Muscle layer of colon (tissue), 2 donors: ENCODE measurements around the gene DXO.
"Not testable (repeated sequence)": the region's sequence is repeated elsewhere in the genome, so short reads cannot be mapped to it uniquely, and the experiment has no call there.

Experiments
- H3K27ac ChIP-seq: one replicate; pipeline ENCODE4 v1.7.0; 2013; ENCODE audit warnings: low read depth, mild to moderate bottlenecking, low read length, moderate library complexity
- H3K27me3 ChIP-seq, 2 donors: one replicate each; pipeline ENCODE4 v1.7.0; 2013; ENCODE audit warnings: low read length in 2 of 2, mild to moderate bottlenecking in 2 of 2; ENCODE audit not compliant: insufficient read depth in 2 of 2, control insufficient read depth in 1 of 2
- H3K36me3 ChIP-seq: one replicate; pipeline ENCODE4 v1.7.0; 2013; ENCODE audit warnings: mild to moderate bottlenecking, low read length; ENCODE audit not compliant: insufficient read depth
- H3K4me1 ChIP-seq: one replicate; pipeline ENCODE4 v1.7.0; 2013; ENCODE audit warnings: mild to moderate bottlenecking, low read length; ENCODE audit not compliant: insufficient read depth
- H3K4me3 ChIP-seq, 2 donors: one replicate each; pipeline ENCODE4 v1.7.0; 2013; ENCODE audit warnings: low read length in 2 of 2, low read depth in 1 of 2, mild to moderate bottlenecking in 1 of 2, moderate library complexity in 1 of 2
- H3K9ac ChIP-seq: one replicate; pipeline ENCODE4 v1.7.0; 2013; ENCODE audit warnings: low read length
- H3K9me3 ChIP-seq: one replicate; pipeline ENCODE4 v1.7.0; 2013; ENCODE audit warnings: mild to moderate bottlenecking, low read length
- donor health status: abdominal sarcoma.
- donor health status: Adenocarcinoma of cecum.

DXO gene

DNA sequence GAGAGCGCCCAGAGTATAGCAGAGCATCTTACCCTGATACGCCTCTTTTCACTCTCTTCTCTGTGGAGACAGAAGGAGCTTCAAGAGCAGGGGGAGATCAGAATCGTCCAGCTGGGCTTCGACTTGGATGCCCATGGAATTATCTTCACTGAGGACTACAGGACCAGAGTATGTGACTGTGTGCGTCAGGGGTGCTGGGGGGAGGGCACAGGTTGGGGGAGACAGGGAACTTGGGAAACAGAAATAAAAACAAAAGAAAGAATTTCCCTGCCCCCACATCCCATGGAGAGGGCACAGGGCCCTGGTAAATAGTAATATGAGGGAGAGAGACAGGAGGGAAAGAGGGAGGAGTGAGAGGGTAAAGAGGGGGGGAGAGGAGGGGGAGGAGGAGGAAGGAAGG lies 6.9 kb upstream of the DXO start:
- no peaks in the 10 kb centered on the region for H3K27me3 ChIP-seq
- no peaks in the 10 kb centered on the region for H3K9me3 ChIP-seq
- H3K27ac ChIP-seq = no peak overlapping the region
- H3K9ac ChIP-seq = no peak overlapping the region
- peaks cover under 1% of the 10 kb centered on the region for H3K4me1 ChIP-seq
- H3K4me3 ChIP-seq = no peak overlapping the region
- peaks cover 10% of the 10 kb centered on the region for H3K36me3 ChIP-seq

DNA sequence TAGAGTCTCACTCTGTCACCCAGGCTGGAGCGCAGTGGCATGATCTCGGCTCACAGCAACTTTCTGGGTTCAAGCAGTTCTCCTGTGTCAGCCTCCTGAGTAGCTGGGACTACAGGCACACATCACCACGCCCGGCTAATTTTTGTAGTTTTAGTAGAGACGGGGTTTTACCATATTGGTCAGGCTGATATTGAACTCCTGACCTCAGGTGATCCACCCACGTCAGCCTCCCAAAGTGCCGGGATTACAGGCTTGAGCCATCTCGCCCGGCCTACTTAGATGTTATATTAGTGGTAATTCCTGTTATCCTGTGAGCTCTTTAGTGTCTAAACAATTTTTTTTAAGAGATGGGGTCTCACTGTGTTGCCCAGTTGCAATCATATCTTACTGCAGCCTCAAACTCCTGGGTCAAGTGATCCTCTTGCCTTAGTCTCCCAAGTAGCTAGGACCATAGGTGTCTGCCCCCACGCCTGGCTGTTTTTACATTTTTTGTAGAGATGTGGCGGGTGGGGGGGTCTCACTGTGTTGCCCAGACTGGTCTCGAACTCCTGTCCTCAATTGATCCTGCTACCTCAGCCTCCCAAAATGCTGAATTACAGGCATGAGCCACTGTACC lies 6.0 kb upstream of the DXO start:
- Histone ChIP-seq H3K27ac (no peak overlapping the region), H3K9me3 (no peaks in the 10 kb centered on the region), H3K36me3 (peaks cover 10% of the 10 kb centered on the region), H3K4me3 (no peak overlapping the region), H3K9ac (no peak overlapping the region), H3K4me1 (peaks cover 10% of the 10 kb centered on the region), H3K27me3 (no peaks in the 10 kb centered on the region)

DNA sequence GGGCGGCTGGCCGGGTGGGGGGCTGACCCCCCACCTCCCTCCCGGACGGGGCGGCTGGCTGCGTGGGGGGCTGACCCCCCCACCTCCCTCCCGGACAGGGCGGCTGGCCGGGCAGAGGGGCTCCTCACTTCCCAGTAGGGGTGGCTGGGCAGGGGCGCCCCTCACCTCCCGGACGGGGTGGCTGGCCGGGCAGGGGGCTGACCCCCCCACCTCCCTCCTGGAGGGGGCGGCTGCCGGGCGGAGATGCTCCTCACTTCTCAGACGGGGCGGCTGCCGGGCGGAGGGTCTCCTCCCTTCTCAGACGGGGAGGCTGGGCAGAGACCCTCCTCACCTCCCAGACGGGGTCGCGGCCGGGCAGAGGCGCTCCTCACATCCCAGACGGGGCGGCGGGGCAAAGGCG lies 4.1 kb upstream of the DXO start:
- not testable (repeated sequence) for H3K27me3 ChIP-seq, H3K27ac ChIP-seq, H3K36me3 ChIP-seq, H3K9me3 ChIP-seq, H3K4me3 ChIP-seq, H3K9ac ChIP-seq
- peaks cover 21% of the 10 kb centered on the region for H3K4me1 ChIP-seq

DNA sequence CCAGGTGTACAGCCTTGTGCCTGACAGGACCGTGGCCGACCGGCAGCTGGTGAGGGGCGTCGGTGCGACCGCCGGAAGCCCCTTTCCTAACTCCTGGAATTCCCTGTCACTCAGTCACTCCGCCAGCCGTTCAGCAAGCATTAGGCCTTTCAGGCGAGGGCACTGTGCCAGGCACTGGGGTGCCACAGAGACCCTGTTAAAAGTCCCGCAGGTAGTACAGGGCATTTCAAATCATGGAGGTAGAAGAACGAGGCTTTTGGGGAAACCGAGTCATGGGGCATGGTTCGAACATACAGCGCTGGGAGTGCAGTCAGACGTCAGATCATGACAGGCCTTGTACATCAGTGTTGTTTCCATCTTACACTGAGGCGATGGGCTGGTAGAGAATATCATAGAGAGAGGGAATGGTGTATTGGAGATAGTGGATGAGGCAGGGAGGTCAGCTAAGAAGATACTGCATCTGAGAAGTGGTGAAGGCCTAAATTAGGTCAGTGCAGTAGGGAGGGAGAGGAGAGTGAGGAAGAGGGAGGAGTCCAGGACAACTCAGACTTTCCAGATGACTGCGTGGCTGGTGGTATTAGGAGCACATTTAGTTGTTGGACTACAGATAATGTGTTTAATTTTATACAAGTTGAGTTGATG lies 892 bp upstream of the DXO start:
- Histone ChIP-seq H3K4me3 (peak overlapping the region; percentile 69 to 72), H3K4me1 (peaks cover 25% of the 10 kb centered on the region), H3K36me3 (peaks cover 25% of the 10 kb centered on the region), H3K9me3 (no peaks in the 10 kb centered on the region), H3K9ac (peak overlapping the region; percentile 88), H3K27me3 (no peaks in the 10 kb centered on the region), H3K27ac (peak overlapping the region; percentile 82)

DNA sequence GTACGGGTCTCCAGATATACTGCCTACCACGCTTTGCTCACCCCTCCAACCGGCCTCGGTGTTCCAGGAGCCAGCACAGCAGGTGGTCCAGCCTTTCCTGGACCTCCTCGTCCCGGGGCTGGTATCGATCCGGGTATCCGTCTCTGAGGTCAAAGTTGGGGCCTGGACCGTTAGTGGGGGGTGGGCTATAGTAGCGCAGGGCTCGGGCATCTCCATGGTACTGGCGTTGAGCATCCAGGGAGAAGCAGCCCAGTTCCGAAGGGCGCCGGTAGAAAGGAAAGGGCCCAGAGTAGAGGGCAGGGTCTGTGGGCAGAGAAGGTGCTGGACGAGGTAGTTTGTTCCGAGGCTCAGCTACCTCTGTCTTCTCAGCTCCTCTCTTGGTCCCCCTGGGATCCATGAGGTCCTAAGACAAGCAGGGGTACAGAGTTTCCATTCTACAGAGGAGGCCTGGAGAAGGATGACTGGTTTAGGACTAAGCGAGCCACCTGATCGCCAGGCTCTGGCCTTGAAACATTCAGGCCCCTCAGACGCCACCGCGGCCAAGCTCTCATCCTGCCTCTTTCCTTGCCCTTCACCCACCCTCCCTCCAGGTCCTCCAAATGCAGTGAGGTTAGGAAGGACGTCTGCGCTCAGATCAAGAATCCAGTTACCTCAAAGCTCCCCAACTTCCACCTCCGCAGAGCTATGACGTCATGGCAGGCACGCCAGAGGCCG lies 502 bp downstream of the DXO start:
- Histone ChIP-seq H3K9ac (peak overlapping the region; percentile 88), H3K36me3 (peaks cover 39% of the 10 kb centered on the region), H3K4me3 (peak overlapping the region; percentile 69 to 72), H3K9me3 (no peaks in the 10 kb centered on the region), H3K4me1 (peaks cover 25% of the 10 kb centered on the region), H3K27ac (peak overlapping the region; percentile 82), H3K27me3 (no peaks in the 10 kb centered on the region)

DNA sequence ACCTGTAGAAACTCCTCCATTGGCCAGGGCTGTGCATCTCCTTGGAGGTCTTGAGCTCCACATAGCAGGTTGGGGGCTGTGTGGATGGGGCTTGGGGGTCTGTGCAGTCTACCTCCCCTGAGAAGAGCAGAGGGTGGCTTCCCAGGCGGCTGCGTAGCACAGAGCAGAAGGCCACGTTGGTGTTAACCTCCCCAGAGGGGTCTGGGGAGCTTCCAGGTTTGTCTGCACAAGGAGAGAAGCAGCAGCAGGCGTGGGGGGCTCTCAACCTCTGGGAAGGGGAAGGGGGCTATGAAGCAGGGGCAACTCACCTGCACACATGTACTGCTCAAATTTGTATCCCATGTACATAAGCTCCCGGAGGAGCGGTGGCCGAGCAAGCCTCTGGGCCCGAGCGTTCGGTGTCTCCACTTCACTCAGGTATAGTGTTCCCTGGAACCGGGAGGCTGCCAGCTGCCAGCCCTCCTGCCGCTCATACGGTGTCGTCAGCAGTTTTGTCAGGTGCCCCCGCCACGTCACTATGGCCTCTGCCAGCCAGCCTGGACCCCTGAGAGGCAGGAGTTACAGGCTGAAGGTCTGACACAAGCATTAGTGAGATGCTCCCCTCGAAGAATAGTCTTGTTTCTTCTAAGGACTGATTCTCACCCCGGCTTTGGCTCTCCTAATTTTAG lies 1.2 kb downstream of the DXO start:
- Histone ChIP-seq H3K27me3 (no peaks in the 10 kb centered on the region), H3K27ac (peak overlapping the region; percentile 82), H3K36me3 (peaks cover 46% of the 10 kb centered on the region), H3K4me3 (peak overlapping the region; percentile 14 to 72), H3K9me3 (no peaks in the 10 kb centered on the region), H3K9ac (peak overlapping the region; percentile 88), H3K4me1 (peaks cover 25% of the 10 kb centered on the region)

DNA sequence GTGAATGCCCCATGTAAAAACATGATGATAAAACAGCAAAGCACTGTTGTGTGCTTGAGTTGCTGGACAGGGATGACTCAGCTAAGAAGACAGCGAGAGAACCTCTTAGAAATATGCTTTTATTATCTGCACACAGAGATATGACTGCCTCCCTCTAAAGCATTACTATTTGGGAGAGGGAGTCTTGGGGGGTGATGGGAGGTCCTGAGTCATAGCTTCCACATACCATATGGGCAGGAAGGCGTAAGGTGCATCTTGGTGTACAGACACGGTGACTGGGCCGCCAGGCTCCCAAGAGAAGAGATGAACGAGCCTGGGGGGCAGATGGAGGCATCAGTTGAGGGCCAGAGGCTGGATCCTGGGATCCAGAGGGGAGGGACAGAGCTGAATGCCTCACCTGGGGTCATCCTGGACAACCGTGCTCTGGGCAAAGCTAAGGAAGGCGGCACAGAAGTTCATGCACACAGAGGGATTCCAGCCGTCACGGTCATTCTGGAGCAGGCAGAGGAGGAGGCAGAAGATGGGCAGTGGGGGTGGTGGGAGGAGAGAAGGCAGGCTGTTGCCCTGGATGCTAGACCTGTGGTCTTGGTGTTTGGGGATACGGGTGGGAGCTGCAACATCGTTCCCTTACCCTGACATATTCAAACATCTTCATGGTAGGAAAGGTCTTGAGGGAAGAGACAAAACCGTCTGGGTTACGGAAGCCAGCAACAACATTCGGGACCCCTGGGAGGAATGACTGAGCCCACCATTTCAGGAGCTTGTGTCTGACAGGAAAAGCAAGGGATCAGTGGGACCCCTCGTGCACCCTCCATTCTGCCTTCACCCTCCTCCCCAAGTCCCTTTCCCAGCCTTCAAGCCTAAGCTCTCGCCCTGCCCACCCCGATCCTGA lies 2.0 kb downstream of the DXO start:
- peak overlapping the region; percentile 82 for H3K27ac ChIP-seq
- H3K36me3 ChIP-seq = peaks cover 54% of the 10 kb centered on the region
- no peaks in the 10 kb centered on the region for H3K9me3 ChIP-seq
- H3K4me1 ChIP-seq = peaks cover 25% of the 10 kb centered on the region
- H3K27me3 ChIP-seq = no peaks in the 10 kb centered on the region
- no peak overlapping the region for H3K4me3 ChIP-seq
- H3K9ac ChIP-seq = no peak overlapping the region

DNA sequence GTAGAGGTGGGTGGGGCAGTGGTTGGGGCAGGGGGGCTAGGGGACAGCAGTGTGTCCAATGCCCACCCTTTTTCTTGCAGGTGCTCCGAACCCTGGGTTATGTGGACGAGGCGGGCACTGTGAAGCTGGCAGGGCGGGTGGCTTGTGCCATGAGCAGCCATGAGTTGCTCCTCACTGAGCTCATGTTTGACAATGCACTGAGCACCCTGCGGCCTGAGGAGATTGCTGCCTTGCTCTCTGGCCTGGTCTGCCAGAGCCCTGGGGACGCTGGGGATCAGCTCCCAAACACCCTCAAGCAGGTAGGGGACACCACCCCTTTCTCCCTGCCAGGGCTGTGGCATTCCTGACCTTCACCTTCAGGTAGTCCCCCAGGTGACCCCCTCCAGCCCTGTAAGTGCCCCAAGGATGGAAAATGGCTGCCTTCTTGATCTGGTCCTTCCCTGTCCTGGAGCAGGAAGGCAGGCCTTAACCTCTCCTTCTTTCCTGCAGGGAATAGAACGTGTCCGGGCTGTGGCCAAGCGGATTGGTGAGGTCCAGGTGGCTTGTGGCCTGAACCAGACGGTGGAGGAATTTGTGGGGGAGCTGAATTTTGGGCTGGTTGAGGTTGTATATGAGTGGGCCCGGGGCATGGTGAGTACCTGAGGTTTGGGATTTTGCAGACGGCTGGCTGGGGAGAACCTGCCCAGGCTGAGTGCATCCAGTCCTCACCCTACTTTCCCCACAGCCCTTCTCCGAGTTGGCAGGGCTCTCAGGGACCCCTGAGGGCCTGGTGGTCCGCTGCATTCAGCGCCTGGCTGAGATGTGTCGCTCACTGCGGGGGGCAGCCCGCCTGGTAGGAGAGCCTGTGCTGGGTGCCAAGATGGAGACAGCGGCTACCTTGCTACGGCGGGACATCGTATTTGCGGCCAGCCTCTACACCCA lies 2.9 kb downstream of the DXO start:
- Histone ChIP-seq H3K9ac (no peak overlapping the region), H3K4me1 (peaks cover 25% of the 10 kb centered on the region), H3K27me3 (no peaks in the 10 kb centered on the region), H3K4me3 (no peak overlapping the region), H3K36me3 (peaks cover 63% of the 10 kb centered on the region), H3K9me3 (no peaks in the 10 kb centered on the region), H3K27ac (no peak overlapping the region)

DNA sequence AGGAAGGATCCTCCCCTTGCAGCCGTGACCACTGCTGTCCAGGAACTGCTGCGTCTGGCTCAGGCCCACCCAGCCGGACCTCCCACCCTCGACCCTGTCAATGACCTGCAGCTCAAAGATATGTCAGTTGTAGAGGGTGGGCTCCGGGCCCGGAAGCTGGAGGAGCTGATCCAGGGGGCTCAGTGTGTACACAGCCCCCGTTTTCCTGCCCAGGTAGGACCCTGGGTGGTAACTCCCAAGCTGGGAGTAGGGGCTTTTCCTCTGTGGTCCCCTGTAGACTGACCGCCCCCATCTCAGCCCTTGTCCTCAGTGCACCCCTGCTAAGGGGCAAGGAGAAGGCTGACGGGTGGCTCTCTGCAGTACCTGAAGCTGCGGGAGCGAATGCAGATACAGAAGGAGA lies 3.6 kb downstream of the DXO start:
- Histone ChIP-seq H3K9me3 (no peaks in the 10 kb centered on the region), H3K27ac (no peak overlapping the region), H3K4me3 (no peak overlapping the region), H3K4me1 (peaks cover 19% of the 10 kb centered on the region), H3K9ac (no peak overlapping the region), H3K36me3 (peaks cover 70% of the 10 kb centered on the region), H3K27me3 (no peaks in the 10 kb centered on the region)

DNA sequence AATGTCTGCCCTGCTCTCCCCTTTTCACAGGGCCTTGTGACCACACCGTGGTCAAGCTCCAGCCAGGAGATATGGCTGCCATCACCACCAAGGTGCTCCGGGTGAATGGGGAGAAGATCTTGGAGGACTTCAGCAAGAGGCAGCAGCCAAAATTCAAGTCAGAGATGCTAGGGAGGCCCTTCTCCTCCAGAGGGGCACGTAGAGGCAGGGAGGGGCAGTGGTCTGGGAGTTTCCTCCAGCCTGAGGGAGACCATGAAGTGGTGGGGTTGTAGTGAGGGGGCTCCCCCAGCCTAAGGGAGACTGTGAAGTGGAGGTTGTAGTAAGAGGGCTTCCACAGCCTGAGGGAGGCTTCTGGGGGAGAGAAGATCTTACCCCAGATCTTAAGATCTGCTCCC lies 4.0 kb downstream of the DXO start:
- H3K36me3 ChIP-seq = peaks cover 74% of the 10 kb centered on the region

More for the DNA sequence above, 4.0 kb downstream of the DXO start:
- Histone ChIP-seq H3K4me3 (no peak overlapping the region), H3K27ac (no peak overlapping the region), H3K4me1 (peaks cover 15% of the 10 kb centered on the region), H3K27me3 (no peaks in the 10 kb centered on the region), H3K9ac (no peak overlapping the region), H3K9me3 (no peaks in the 10 kb centered on the region)
